LHCN-M2 (cell line): ENCODE data around the gene FBXO47. TPM values are rescaled to one million over a fixed set of nuclear protein-coding genes. Genes with fewer than 3 reads are reported as not detected.
"Not testable (repeated sequence)": the region's sequence is repeated elsewhere in the genome, so short reads cannot be mapped to it uniquely, and the experiment has no call there.

ENCODE experiments used
- DNase-seq: peaks from one replicate; pipeline ENCODE4 v3.0.0-alpha.2; 2012; ENCODE audit warnings: low read depth
- total RNA-seq: library from RNA; depleted of rRNA; stranded (reverse); fragments of >200 nt; gene quantifications from 2 replicates; pipeline ENCODE4 v1.2.3, GENCODE V29; 2014

FBXO47 gene
- total RNA-seq, 1 experiment from 2014 or later, result not detected

- peak; percentile 78 for DNase-seq
These were observed 44.5 kb downstream of the FBXO47 start for GRCh38 chr17:38922538-38923297.

- no peak for DNase-seq
These were observed 45.3 kb downstream of the FBXO47 start for GRCh38 chr17:38921756-38922411.

GRCh38 chr17:38920374-38921291 is 46.6 kb downstream of the FBXO47 start:
- no peak for DNase-seq

- no peak for DNase-seq
These were observed 47.7 kb downstream of the FBXO47 start for GRCh38 chr17:38919316-38920078.

GRCh38 chr17:38918916-38919315 is 48.3 kb downstream of the FBXO47 start:
- no peak for DNase-seq

GRCh38 chr17:38918129-38918913 is 48.9 kb downstream of the FBXO47 start:
- DNase-seq, result no peak

GRCh38 chr17:38917259-38917658 is 49.9 kb downstream of the FBXO47 start:
- no peak for DNase-seq

GRCh38 chr17:38916771-38917170 is 50.4 kb downstream of the FBXO47 start:
- DNase-seq, result no peak

GRCh38 chr17:38915639-38915995 is 51.6 kb downstream of the FBXO47 start:
- no peak for DNase-seq

GRCh38 chr17:38914741-38915638 is 52.2 kb downstream of the FBXO47 start:
- no peak for DNase-seq

GRCh38 chr17:38912221-38912813 is 54.9 kb downstream of the FBXO47 start:
- no peak for DNase-seq

- DNase-seq, result not testable (repeated sequence)
These were observed 55.5 kb downstream of the FBXO47 start for GRCh38 chr17:38911731-38912081.

GRCh38 chr17:38911081-38911730 is 56.0 kb downstream of the FBXO47 start:
- no peak for DNase-seq

GRCh38 chr17:38910325-38910724 is 56.9 kb downstream of the FBXO47 start:
- DNase-seq, result no peak

GRCh38 chr17:38908676-38909181 is 58.5 kb downstream of the FBXO47 start:
- no peak for DNase-seq

GRCh38 chr17:38907930-38908675 is 59.1 kb downstream of the FBXO47 start:
- no peak for DNase-seq

GRCh38 chr17:38906460-38907228 is 60.6 kb downstream of the FBXO47 start:
- no peak for DNase-seq
